Pancreas (tissue), 10 donors: Measurements from ENCODE around the gene SETD1B. TPM values are rescaled to one million over a fixed set of nuclear protein-coding genes. Genes with fewer than 3 reads are reported as not detected.
"Not testable (repeated sequence)": the region's sequence is repeated elsewhere in the genome, so short reads cannot be mapped to it uniquely, and the experiment has no call there.

Experiments used
- ATAC-seq, 4 donors: fragments of 200-7000 bp; cut with Tn5 transposase; one replicate each; pipeline versions ENCODE4 v1.8.0 to v1.9.1; 2020; ENCODE audit warnings: mild to moderate bottlenecking in 4 of 4, moderate library complexity in 4 of 4
- DNase-seq, 6 donors: peaks; one replicate each; pipeline ENCODE4 v3.0.0-alpha.2; 2020
- FAIRE-seq: peaks from 2 replicates; lab custom pipeline; 2012; peaks lifted over from hg19 to GRCh38; lab: Jason Lieb, UNC
- H3K27ac ChIP-seq, 4 donors: fragments of 200-600 bp; sonication (generic); 1 replicate in 3 of 4; 2 replicates in 1 of 4; pipeline versions ENCODE4 v1.5.0 to v1.8.0; 2020
- H3K27me3 ChIP-seq, 4 donors: fragments of 200-600 bp; one replicate each; pipeline ENCODE4 v1.8.0; 2021
- H3K36me3 ChIP-seq, 3 donors: fragments of 200-600 bp; sonication (generic) in 1 of 3; one replicate each; pipeline versions ENCODE4 v1.5.0 to v1.8.0; 2020 to 2021
- H3K4me1 ChIP-seq, 3 donors: fragments of 200-600 bp; one replicate each; pipeline ENCODE4 v1.8.0; 2021
- H3K4me3 ChIP-seq, 4 donors: fragments of 200-600 bp; sonication (generic) in 2 of 4; one replicate each; pipeline versions ENCODE4 v1.5.0 to v1.8.0; 2020 to 2021
- H3K9me3 ChIP-seq, 4 donors: fragments of 200-600 bp; one replicate each; pipeline ENCODE4 v1.8.0; 2021
- CTCF ChIP-seq, 4 donors: fragments of 200-600 bp; sonication (generic) in 3 of 4; IDR thresholded peaks; one replicate each; pipeline versions ENCODE4 v1.5.0 to v1.8.0; 2021; ENCODE audit warnings: antibody characterized with exemption in 4 of 4
- WGBS, 2 donors: extraction: QIAGEN DNeasy Blood & Tissue Kit; methylation state at CpG; one replicate each; pipeline ENCODE4 v1.1.7; 2013; 5-methylcytosine and 5-hydroxymethylcytosine counted together
- intact Hi-C, 3 donors: fragments of 100-400 bp; cut with DNase I; formaldehyde crosslinking; loops; one replicate each; pipeline versions ENCODE4 v1.11.1 to v1.14.2; 2022
- polyA plus RNA-seq, 2 donors: library from polyadenylated mRNA; stranded (reverse); fragments of 200-250 nt; gene quantifications; one replicate each; pipeline ENCODE4 v1.2.3, GENCODE V29; 2013
- total RNA-seq, 6 donors: library from RNA; stranded (reverse); fragmentation: NEBNext Ultra II Directional in 4 of 6; extraction: Animal tissue kit (Norgen Biotek cat#: 25700) in 4 of 6; gene quantifications; one replicate each; pipeline versions ENCODE4 v1.2.1 to v1.2.4, GENCODE V29; 2021 to 2023
- donor health status: healthy with polysubstance abuse.
- donor health status: DM: no; HTN: no; CAD: no; lungs with moderate emphysema.
- donor health status: DM: no; HTN: no; CAD: no.
- donor health status: control.
- donor health status: control.
- donor health status: Bipolar disorder and iron deficiency.
- donor health status: DM: yes; HTN: yes; CAD: no.
- donor health status: DM: no; HTN: no; CAD: no.
- donor health status: DM: no; HTN: no; CAD: no.
- donor health status: DM: yes; HTN: yes; CAD: no.

Gene SETD1B
- total and polyA plus RNA-seq, 8 donors = 9.2 to 18.5 (median 12.2) TPM

GRCh38 chr12:121849211-121849610 lies 45.4 kb downstream of the SETD1B start:
- intact Hi-C loops = no loop called here
- H3K4me3 ChIP-seq = no peak overlapping the region
- no peaks in the 10 kb centered on the region for H3K4me1 ChIP-seq
- 90 to 91% methylated on average over 6 of the region's 6 CpGs for WGBS, 2 donors
- H3K27me3 ChIP-seq = no peaks in the 10 kb centered on the region
- no peak for TF ChIP-seq CTCF (IDR thresholded peaks at IDR 0.05)
- no peaks in the 10 kb centered on the region for H3K9me3 ChIP-seq
- FAIRE-seq (no peak), ATAC-seq (no peak), DNase-seq (no peak)
- no peaks in the 10 kb centered on the region for H3K36me3 ChIP-seq
- H3K27ac ChIP-seq = no peak overlapping the region

GRCh38 chr12:121849665-121850064 lies 45.9 kb downstream of the SETD1B start:
- TF ChIP-seq CTCF (IDR thresholded peaks at IDR 0.05) = no peak
- ATAC-seq (no peak), FAIRE-seq (no peak), DNase-seq (no peak)
- no peak overlapping the region for H3K4me3 ChIP-seq
- H3K27ac ChIP-seq = no peak overlapping the region
- intact Hi-C loops = no loop called here
- no peaks in the 10 kb centered on the region for H3K4me1 ChIP-seq
- no peaks in the 10 kb centered on the region for H3K9me3 ChIP-seq
- no peaks in the 10 kb centered on the region for H3K27me3 ChIP-seq
- H3K36me3 ChIP-seq = no peaks in the 10 kb centered on the region
- 79 to 91% methylated on average over 13 of the region's 13 CpGs for WGBS, 2 donors

GRCh38 chr12:121852392-121852791 lies 48.6 kb downstream of the SETD1B start:
- H3K9me3 ChIP-seq, ATAC-seq, H3K27me3 ChIP-seq, intact Hi-C loops, FAIRE-seq, H3K36me3 ChIP-seq, H3K27ac ChIP-seq, DNase-seq, H3K4me1 ChIP-seq, H3K4me3 ChIP-seq: not testable (repeated sequence)
- 57 to 70% methylated on average over 3 of the region's 3 CpGs for WGBS, 2 donors

- Histone ChIP-seq H3K9me3 (no peaks in the 10 kb centered on the region), H3K4me1 (peaks cover 0 to 19% (median 19%) of the 10 kb centered on the region in 3 donors), H3K4me3 (no peak overlapping the region), H3K36me3 (no peaks in the 10 kb centered on the region), H3K27me3 (no peaks in the 10 kb centered on the region), H3K27ac (peak overlapping the region in 3 of 4 donors; percentile 66 to 84 (median 78))
- TF ChIP-seq CTCF (IDR thresholded peaks at IDR 0.05) = no peak
- DNase-seq (no peak), FAIRE-seq (no peak), ATAC-seq (no peak)
- intact Hi-C loops = no loop called here
- 75 to 80% methylated on average over 11 of the region's 11 CpGs for WGBS, 2 donors
Measured at GRCh38 chr12:121857322-121858246, 53.8 kb downstream of the SETD1B start.

- no peak for ATAC-seq
- peak overlapping the region; percentile 66 to 84 (median 73) for H3K27ac ChIP-seq
- no peaks in the 10 kb centered on the region for H3K9me3 ChIP-seq
- no peak for DNase-seq
- FAIRE-seq = no peak
- no peak overlapping the region for H3K4me3 ChIP-seq
- no peaks in the 10 kb centered on the region for H3K27me3 ChIP-seq
- H3K4me1 ChIP-seq = peaks cover 0 to 19% (median 19%) of the 10 kb centered on the region in 3 donors
- WGBS, 2 donors = 87 to 92% methylated on average over 10 of the region's 10 CpGs
- no peaks in the 10 kb centered on the region for H3K36me3 ChIP-seq
- no peak for TF ChIP-seq CTCF (IDR thresholded peaks at IDR 0.05)
- intact Hi-C loops = no loop called here
Measured at GRCh38 chr12:121858318-121858661, 54.5 kb downstream of the SETD1B start.
